GM23338 (cell line): ENCODE measurements around the gene SEC22A. TPM values are rescaled to one million over a fixed set of nuclear protein-coding genes. Genes with fewer than 3 reads are reported as not detected.

Source experiments
- ATAC-seq: fragments of 200-7000 bp; cut with Tn5 transposase; 3 replicates; pipeline ENCODE4 v1.9.1; 2020
- DNase-seq: peaks from one replicate; pipeline ENCODE4 v3.0.0-alpha.2; 2015; ENCODE audit warnings: low spot score
- H2AFZ ChIP-seq: fragments of 200-600 bp; sonication (generic); 2 replicates; pipeline ENCODE4 v1.8.0; 2016; ENCODE audit warnings: antibody characterized with exemption, mild to moderate bottlenecking, moderate library complexity
- H3F3A ChIP-seq: fragments of 200-600 bp; sonication (generic); replicated peaks from 2 replicates; pipeline ENCODE4 v1.8.0; 2017; ENCODE audit warnings: antibody characterized with exemption, mixed run types, low read depth
- H3K27ac ChIP-seq: fragments of 200-600 bp; sonication (generic); 2 replicates; pipeline ENCODE4 v1.6.1; 2016; ENCODE audit warnings: low read depth
- H3K27me3 ChIP-seq: fragments of 200-600 bp; sonication (generic); 2 replicates; pipeline ENCODE4 v1.8.0; 2016; ENCODE audit warnings: mild to moderate bottlenecking, mixed run types, moderate library complexity; ENCODE audit not compliant: insufficient read depth
- H3K36me3 ChIP-seq: fragments of 200-600 bp; sonication (generic); 2 replicates; pipeline ENCODE4 v1.8.0; 2016; ENCODE audit warnings: mild to moderate bottlenecking; ENCODE audit not compliant: insufficient read depth
- H3K4me1 ChIP-seq: fragments of 200-600 bp; sonication (generic); 2 replicates; pipeline ENCODE4 v1.8.0; 2016; ENCODE audit warnings: mild to moderate bottlenecking, moderate library complexity; ENCODE audit not compliant: insufficient read depth
- H3K4me2 ChIP-seq: fragments of 200-600 bp; sonication (generic); 2 replicates; pipeline ENCODE4 v1.7.1; 2017; ENCODE audit warnings: mixed run types
- H3K4me3 ChIP-seq: fragments of 200-600 bp; sonication (generic); 2 replicates; pipeline ENCODE4 v1.6.1; 2016; ENCODE audit warnings: mixed run types
- H3K79me2 ChIP-seq: fragments of 200-600 bp; sonication (generic); replicated peaks from 2 replicates; pipeline ENCODE4 v1.8.0; 2017; ENCODE audit warnings: mild to moderate bottlenecking; ENCODE audit not compliant: insufficient read depth
- H3K9me2 ChIP-seq: fragments of 200-600 bp; sonication (generic); 2 replicates; pipeline ENCODE4 v1.8.0; 2017; ENCODE audit not compliant: insufficient read depth
- H4K20me1 ChIP-seq: fragments of 200-600 bp; sonication (generic); replicated peaks from 2 replicates; pipeline ENCODE4 v1.8.0; 2017; ENCODE audit warnings: mild to moderate bottlenecking; ENCODE audit not compliant: insufficient read depth
- H3K27ac Mint-ChIP-seq: 2 replicates; pipeline ENCODE4 v1.8.0; 2020; ENCODE audit warnings: inconsistent platforms, mild to moderate bottlenecking, moderate library complexity, mixed read lengths
- H3K27me3 Mint-ChIP-seq: 3 replicates; pipeline ENCODE4 v1.8.0; 2022; ENCODE audit warnings: low read depth, mild to moderate bottlenecking, moderate library complexity, mixed read lengths, inconsistent platforms; ENCODE audit not compliant: insufficient read depth, poor library complexity
- H3K36me3 Mint-ChIP-seq: 3 replicates; pipeline ENCODE4 v1.8.0; 2021; ENCODE audit warnings: low read depth, mild to moderate bottlenecking, inconsistent platforms, moderate library complexity, mixed read lengths
- H3K4me1 Mint-ChIP-seq: 3 replicates; pipeline ENCODE4 v1.8.0; 2020; ENCODE audit warnings: mild to moderate bottlenecking, inconsistent platforms, mixed read lengths
- H3K4me3 Mint-ChIP-seq: 3 replicates; pipeline ENCODE4 v1.8.0; 2021; ENCODE audit warnings: moderate library complexity, mild to moderate bottlenecking, inconsistent platforms, mixed read lengths
- H3K9me3 Mint-ChIP-seq: 3 replicates; pipeline ENCODE4 v1.8.0; 2020; ENCODE audit warnings: moderate library complexity, mild to moderate bottlenecking, inconsistent platforms, mixed read lengths
- CREB1 ChIP-seq: fragments of 250-450 bp; sonication (Bioruptor Pico); IDR thresholded peaks from 2 replicates; pipeline ENCODE4 v1.5.0; 2020; ENCODE audit warnings: low read depth, mild to moderate bottlenecking, moderate library complexity
- EZH2phosphoT487 ChIP-seq: fragments of 200-600 bp; sonication (generic); IDR thresholded peaks from one replicate; pipeline ENCODE4 v1.8.1; 2018; ENCODE audit warnings: antibody characterized with exemption; ENCODE audit not compliant: unreplicated experiment
- NANOG ChIP-seq: IDR thresholded peaks from 2 replicates; pipeline ENCODE4 v1.6.1; 2016; ENCODE audit warnings: antibody characterized with exemption, borderline replicate concordance
- POLR2AphosphoS5 ChIP-seq: IDR thresholded peaks from 2 replicates; pipeline ENCODE4 v1.6.1; 2016; ENCODE audit warnings: antibody characterized with exemption, low read depth
- STAT1 ChIP-seq: IDR thresholded peaks from one replicate; pipeline ENCODE4 v1.6.1; 2016; ENCODE audit warnings: antibody characterized with exemption; ENCODE audit not compliant: unreplicated experiment
- ZNF114 ChIP-seq: fragments of 250-450 bp; sonication (Bioruptor Pico); IDR thresholded peaks from 2 replicates; pipeline ENCODE4 v1.5.0; 2020; ENCODE audit warnings: mild to moderate bottlenecking, moderate library complexity
- polyA plus RNA-seq: library from polyadenylated mRNA; unstranded; fragments of >200 nt; fragmentation: Nextera tagmentation; extraction: Ambion mirVana; gene quantifications from 2 replicates; pipeline ENCODE4 v1.2.1, GENCODE V29; 2016
- total RNA-seq: library from RNA; depleted of rRNA; stranded (reverse); fragments of >200 nt; shearing (Covaris generic); gene quantifications from 2 replicates; pipeline ENCODE4 v1.2.3, GENCODE V29; 2014
- TF ChIP-seq, protein P1 (sequence below), 2 experiments: fragments of 200-600 bp in 1 of 2; sonication (generic) in 1 of 2; conservative IDR thresholded peaks; 2 replicates each; pipeline versions ENCODE4 v1.5.1 to v1.6.1; 2016 to 2017; ENCODE audit warnings: antibody characterized with exemption in 2 of 2, low read depth in 2 of 2, mild to moderate bottlenecking in 2 of 2, moderate library complexity in 1 of 2
- TF ChIP-seq, protein P2 (sequence below): IDR thresholded peaks from 2 replicates; pipeline ENCODE4 v1.6.1; 2016; ENCODE audit warnings: antibody characterized with exemption
- TF ChIP-seq, protein P3 (sequence below): IDR thresholded peaks from one replicate; pipeline ENCODE4 v1.6.1; 2018; ENCODE audit warnings: antibody characterized with exemption; ENCODE audit not compliant: unreplicated experiment

SEC22A gene
- total and polyA plus RNA-seq, 2 experiments from 2014 or later, result 11.2 to 24.1 TPM

- DNase-seq, result no peak
- H3K27ac Mint-ChIP-seq, result no peak overlapping the region
- Histone ChIP-seq H3K27ac (no peak overlapping the region), H4K20me1 (no peaks in the 10 kb centered on the region), H3K36me3 (no peaks in the 10 kb centered on the region), H3F3A (peaks cover 22% of the 10 kb centered on the region), H3K79me2 (peaks cover under 1% of the 10 kb centered on the region; the same call in 1 of the 2 replicates), H2AFZ (no peak overlapping the region), H3K4me2 (no peak overlapping the region), H3K4me3 (no peak overlapping the region), H3K27me3 (no peaks in the 10 kb centered on the region), H3K9me2 (no peaks in the 10 kb centered on the region), H3K4me1 (peaks cover 51% of the 10 kb centered on the region)
- H3K9me3 Mint-ChIP-seq, result no peaks in the 10 kb centered on the region; the same call in 2 of the 3 replicates
- ATAC-seq, result no peak
- H3K27me3 Mint-ChIP-seq, result peaks cover 22% of the 10 kb centered on the region
- TF ChIP-seq EZH2phosphoT487 (no peak), NANOG (no peak), ZNF114 (CRISPR knock-in tag) (no peak), POLR2AphosphoS5 (no peak)
- TF ChIP-seq, protein P1, sequence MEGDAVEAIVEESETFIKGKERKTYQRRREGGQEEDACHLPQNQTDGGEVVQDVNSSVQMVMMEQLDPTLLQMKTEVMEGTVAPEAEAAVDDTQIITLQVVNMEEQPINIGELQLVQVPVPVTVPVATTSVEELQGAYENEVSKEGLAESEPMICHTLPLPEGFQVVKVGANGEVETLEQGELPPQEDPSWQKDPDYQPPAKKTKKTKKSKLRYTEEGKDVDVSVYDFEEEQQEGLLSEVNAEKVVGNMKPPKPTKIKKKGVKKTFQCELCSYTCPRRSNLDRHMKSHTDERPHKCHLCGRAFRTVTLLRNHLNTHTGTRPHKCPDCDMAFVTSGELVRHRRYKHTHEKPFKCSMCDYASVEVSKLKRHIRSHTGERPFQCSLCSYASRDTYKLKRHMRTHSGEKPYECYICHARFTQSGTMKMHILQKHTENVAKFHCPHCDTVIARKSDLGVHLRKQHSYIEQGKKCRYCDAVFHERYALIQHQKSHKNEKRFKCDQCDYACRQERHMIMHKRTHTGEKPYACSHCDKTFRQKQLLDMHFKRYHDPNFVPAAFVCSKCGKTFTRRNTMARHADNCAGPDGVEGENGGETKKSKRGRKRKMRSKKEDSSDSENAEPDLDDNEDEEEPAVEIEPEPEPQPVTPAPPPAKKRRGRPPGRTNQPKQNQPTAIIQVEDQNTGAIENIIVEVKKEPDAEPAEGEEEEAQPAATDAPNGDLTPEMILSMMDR (conservative IDR thresholded peaks at IDR 0.05; ENCODE audit: low read depth in 2 of 2), result no peak
- H3K4me3 Mint-ChIP-seq, result no peak overlapping the region
- peaks cover 3% of the 10 kb centered on the region for H3K36me3 Mint-ChIP-seq
- peaks cover 68% of the 10 kb centered on the region for H3K4me1 Mint-ChIP-seq
These were observed 116.0 kb downstream of the SEC22A start for GRCh38 chr3:123317716-123318115.

- H3F3A ChIP-seq, result peaks cover 20% of the 10 kb centered on the region
- no peaks in the 10 kb centered on the region; the same call in 2 of the 3 replicates for H3K9me3 Mint-ChIP-seq
- H3K27ac ChIP-seq, result no peak overlapping the region
- TF ChIP-seq CREB1 (CRISPR knock-in tag) (no peak), STAT1 (no peak)
- TF ChIP-seq, protein P2, sequence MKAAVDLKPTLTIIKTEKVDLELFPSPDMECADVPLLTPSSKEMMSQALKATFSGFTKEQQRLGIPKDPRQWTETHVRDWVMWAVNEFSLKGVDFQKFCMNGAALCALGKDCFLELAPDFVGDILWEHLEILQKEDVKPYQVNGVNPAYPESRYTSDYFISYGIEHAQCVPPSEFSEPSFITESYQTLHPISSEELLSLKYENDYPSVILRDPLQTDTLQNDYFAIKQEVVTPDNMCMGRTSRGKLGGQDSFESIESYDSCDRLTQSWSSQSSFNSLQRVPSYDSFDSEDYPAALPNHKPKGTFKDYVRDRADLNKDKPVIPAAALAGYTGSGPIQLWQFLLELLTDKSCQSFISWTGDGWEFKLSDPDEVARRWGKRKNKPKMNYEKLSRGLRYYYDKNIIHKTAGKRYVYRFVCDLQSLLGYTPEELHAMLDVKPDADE, result no peak
- TF ChIP-seq, protein P1 (conservative IDR thresholded peaks at IDR 0.05; ENCODE audit: low read depth in 2 of 2), result no peak
- TF ChIP-seq, protein P3, sequence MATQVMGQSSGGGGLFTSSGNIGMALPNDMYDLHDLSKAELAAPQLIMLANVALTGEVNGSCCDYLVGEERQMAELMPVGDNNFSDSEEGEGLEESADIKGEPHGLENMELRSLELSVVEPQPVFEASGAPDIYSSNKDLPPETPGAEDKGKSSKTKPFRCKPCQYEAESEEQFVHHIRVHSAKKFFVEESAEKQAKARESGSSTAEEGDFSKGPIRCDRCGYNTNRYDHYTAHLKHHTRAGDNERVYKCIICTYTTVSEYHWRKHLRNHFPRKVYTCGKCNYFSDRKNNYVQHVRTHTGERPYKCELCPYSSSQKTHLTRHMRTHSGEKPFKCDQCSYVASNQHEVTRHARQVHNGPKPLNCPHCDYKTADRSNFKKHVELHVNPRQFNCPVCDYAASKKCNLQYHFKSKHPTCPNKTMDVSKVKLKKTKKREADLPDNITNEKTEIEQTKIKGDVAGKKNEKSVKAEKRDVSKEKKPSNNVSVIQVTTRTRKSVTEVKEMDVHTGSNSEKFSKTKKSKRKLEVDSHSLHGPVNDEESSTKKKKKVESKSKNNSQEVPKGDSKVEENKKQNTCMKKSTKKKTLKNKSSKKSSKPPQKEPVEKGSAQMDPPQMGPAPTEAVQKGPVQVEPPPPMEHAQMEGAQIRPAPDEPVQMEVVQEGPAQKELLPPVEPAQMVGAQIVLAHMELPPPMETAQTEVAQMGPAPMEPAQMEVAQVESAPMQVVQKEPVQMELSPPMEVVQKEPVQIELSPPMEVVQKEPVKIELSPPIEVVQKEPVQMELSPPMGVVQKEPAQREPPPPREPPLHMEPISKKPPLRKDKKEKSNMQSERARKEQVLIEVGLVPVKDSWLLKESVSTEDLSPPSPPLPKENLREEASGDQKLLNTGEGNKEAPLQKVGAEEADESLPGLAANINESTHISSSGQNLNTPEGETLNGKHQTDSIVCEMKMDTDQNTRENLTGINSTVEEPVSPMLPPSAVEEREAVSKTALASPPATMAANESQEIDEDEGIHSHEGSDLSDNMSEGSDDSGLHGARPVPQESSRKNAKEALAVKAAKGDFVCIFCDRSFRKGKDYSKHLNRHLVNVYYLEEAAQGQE, result no peak
- H3K4me1 Mint-ChIP-seq, result peaks cover 68% of the 10 kb centered on the region
- H3K27me3 ChIP-seq, result no peaks in the 10 kb centered on the region
- ATAC-seq (no peak), DNase-seq (no peak)
- peaks cover 46% of the 10 kb centered on the region for H3K4me1 ChIP-seq
- H3K9me2 ChIP-seq, result no peaks in the 10 kb centered on the region
- no peak overlapping the region for H3K4me2 ChIP-seq
- no peaks in the 10 kb centered on the region for H3K36me3 ChIP-seq
- H2AFZ ChIP-seq, result no peak overlapping the region
- H3K27ac Mint-ChIP-seq, result no peak overlapping the region
- no peak overlapping the region for H3K4me3 ChIP-seq
- H3K27me3 Mint-ChIP-seq, result peaks cover 23% of the 10 kb centered on the region
- H4K20me1 ChIP-seq, result no peaks in the 10 kb centered on the region
- H3K4me3 Mint-ChIP-seq, result no peak overlapping the region
- H3K79me2 ChIP-seq, result no peaks in the 10 kb centered on the region
- H3K36me3 Mint-ChIP-seq, result peaks cover 3% of the 10 kb centered on the region; the same call in 2 of the 3 replicates
These were observed 116.6 kb downstream of the SEC22A start for GRCh38 chr3:123318374-123318773.
